A549 (cell line): ENCODE results near the gene NFIA.

Experiments
- CEBPB ChIP-seq, 2 experiments: fragments of >200 bp in 1 of 2; sonication (Bioruptor Twin) in 1 of 2; formaldehyde crosslinking in 1 of 2; IDR thresholded peaks; 2 replicates each; pipeline ENCODE4 v1.6.1; 2012 to 2016
- TF ChIP-seq, protein P1 (sequence below): fragments of >200 bp; sonication (Bioruptor Twin); formaldehyde crosslinking; IDR thresholded peaks from 3 replicates; pipeline ENCODE4 v1.5.1; 2016
- TF ChIP-seq, protein P2 (sequence below): IDR thresholded peaks from 2 replicates; pipeline ENCODE4 v1.6.1; 2012
- TF ChIP-seq, protein P3 (sequence below): fragments of 150-350 bp; IDR thresholded peaks from 2 replicates; pipeline ENCODE4 v1.6.1; 2014; ENCODE audit warnings: low read depth, mild to moderate bottlenecking, low read length
- TF ChIP-seq, protein P4 (sequence below): fragments of 450-650 bp; IDR thresholded peaks from 2 replicates; pipeline ENCODE4 v1.6.1; 2014; ENCODE audit warnings: antibody characterized with exemption

DNA sequence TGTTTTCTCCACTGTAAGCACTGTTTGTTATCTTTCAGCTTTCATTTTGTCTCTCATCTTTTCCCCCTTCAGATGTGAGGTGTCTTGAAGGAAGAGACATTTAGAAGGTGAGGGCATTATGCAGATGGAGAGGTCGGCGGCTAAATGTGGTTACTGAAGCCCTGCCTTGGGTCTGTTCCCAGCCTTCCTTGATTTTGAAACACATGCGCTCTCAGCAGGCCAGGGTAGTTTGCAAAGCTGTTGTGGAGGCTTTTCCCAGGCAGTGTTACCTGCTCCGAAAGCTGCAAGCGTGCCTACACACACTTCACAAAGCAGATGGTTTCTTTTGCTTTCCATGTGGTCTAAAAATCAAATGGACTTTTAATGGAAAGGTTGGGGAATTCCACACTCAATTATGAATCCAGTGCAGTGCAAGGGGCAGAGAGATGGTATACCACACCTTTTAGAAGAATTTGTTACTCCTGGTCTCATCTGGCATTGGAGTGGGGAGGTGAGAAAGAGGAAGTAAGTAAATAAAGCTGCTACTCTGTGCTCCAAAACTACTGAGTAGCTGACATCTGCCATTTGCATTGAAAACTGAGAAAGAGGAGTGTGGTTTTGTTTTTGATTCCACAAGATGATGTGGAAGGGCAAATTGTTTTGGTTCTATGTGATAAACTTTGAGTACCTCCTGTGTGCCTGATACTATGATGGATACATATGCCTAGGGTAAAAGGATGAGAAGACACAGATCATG, 91.9 kb downstream of the NFIA start:
- TF ChIP-seq, protein P1, sequence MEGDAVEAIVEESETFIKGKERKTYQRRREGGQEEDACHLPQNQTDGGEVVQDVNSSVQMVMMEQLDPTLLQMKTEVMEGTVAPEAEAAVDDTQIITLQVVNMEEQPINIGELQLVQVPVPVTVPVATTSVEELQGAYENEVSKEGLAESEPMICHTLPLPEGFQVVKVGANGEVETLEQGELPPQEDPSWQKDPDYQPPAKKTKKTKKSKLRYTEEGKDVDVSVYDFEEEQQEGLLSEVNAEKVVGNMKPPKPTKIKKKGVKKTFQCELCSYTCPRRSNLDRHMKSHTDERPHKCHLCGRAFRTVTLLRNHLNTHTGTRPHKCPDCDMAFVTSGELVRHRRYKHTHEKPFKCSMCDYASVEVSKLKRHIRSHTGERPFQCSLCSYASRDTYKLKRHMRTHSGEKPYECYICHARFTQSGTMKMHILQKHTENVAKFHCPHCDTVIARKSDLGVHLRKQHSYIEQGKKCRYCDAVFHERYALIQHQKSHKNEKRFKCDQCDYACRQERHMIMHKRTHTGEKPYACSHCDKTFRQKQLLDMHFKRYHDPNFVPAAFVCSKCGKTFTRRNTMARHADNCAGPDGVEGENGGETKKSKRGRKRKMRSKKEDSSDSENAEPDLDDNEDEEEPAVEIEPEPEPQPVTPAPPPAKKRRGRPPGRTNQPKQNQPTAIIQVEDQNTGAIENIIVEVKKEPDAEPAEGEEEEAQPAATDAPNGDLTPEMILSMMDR, result no peak
- TF ChIP-seq, protein P2, sequence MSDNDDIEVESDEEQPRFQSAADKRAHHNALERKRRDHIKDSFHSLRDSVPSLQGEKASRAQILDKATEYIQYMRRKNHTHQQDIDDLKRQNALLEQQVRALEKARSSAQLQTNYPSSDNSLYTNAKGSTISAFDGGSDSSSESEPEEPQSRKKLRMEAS, result no peak
- TF ChIP-seq, protein P3, sequence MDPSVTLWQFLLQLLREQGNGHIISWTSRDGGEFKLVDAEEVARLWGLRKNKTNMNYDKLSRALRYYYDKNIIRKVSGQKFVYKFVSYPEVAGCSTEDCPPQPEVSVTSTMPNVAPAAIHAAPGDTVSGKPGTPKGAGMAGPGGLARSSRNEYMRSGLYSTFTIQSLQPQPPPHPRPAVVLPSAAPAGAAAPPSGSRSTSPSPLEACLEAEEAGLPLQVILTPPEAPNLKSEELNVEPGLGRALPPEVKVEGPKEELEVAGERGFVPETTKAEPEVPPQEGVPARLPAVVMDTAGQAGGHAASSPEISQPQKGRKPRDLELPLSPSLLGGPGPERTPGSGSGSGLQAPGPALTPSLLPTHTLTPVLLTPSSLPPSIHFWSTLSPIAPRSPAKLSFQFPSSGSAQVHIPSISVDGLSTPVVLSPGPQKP, result no peak
- TF ChIP-seq CEBPB (IDR thresholded peaks at IDR 0.05), result no peak
- TF ChIP-seq, protein P4, sequence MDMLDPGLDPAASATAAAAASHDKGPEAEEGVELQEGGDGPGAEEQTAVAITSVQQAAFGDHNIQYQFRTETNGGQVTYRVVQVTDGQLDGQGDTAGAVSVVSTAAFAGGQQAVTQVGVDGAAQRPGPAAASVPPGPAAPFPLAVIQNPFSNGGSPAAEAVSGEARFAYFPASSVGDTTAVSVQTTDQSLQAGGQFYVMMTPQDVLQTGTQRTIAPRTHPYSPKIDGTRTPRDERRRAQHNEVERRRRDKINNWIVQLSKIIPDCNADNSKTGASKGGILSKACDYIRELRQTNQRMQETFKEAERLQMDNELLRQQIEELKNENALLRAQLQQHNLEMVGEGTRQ, result no peak
